GM23338 (cell line): ENCODE data around the gene CSN2. TPM values are rescaled to one million over a fixed set of nuclear protein-coding genes. Genes with fewer than 3 reads are reported as not detected.
"Not testable (repeated sequence)": the region's sequence is repeated elsewhere in the genome, so short reads cannot be mapped to it uniquely, and the experiment has no call there.

Experiments
- ATAC-seq: fragments of 200-7000 bp; cut with Tn5 transposase; 3 replicates; pipeline ENCODE4 v1.9.1; 2020
- DNase-seq: peaks from one replicate; pipeline ENCODE4 v3.0.0-alpha.2; 2015; ENCODE audit warnings: low spot score
- H2AFZ ChIP-seq: fragments of 200-600 bp; sonication (generic); 2 replicates; pipeline ENCODE4 v1.8.0; 2016; ENCODE audit warnings: antibody characterized with exemption, mild to moderate bottlenecking, moderate library complexity
- H3F3A ChIP-seq: fragments of 200-600 bp; sonication (generic); replicated peaks from 2 replicates; pipeline ENCODE4 v1.8.0; 2017; ENCODE audit warnings: antibody characterized with exemption, mixed run types, low read depth
- H3K27ac ChIP-seq: fragments of 200-600 bp; sonication (generic); 2 replicates; pipeline ENCODE4 v1.6.1; 2016; ENCODE audit warnings: low read depth
- H3K27me3 ChIP-seq: fragments of 200-600 bp; sonication (generic); 2 replicates; pipeline ENCODE4 v1.8.0; 2016; ENCODE audit warnings: mild to moderate bottlenecking, mixed run types, moderate library complexity; ENCODE audit not compliant: insufficient read depth
- H3K36me3 ChIP-seq: fragments of 200-600 bp; sonication (generic); 2 replicates; pipeline ENCODE4 v1.8.0; 2016; ENCODE audit warnings: mild to moderate bottlenecking; ENCODE audit not compliant: insufficient read depth
- H3K4me1 ChIP-seq: fragments of 200-600 bp; sonication (generic); 2 replicates; pipeline ENCODE4 v1.8.0; 2016; ENCODE audit warnings: mild to moderate bottlenecking, moderate library complexity; ENCODE audit not compliant: insufficient read depth
- H3K4me2 ChIP-seq: fragments of 200-600 bp; sonication (generic); 2 replicates; pipeline ENCODE4 v1.7.1; 2017; ENCODE audit warnings: mixed run types
- H3K4me3 ChIP-seq: fragments of 200-600 bp; sonication (generic); 2 replicates; pipeline ENCODE4 v1.6.1; 2016; ENCODE audit warnings: mixed run types
- H3K79me2 ChIP-seq: fragments of 200-600 bp; sonication (generic); replicated peaks from 2 replicates; pipeline ENCODE4 v1.8.0; 2017; ENCODE audit warnings: mild to moderate bottlenecking; ENCODE audit not compliant: insufficient read depth
- H3K9me2 ChIP-seq: fragments of 200-600 bp; sonication (generic); 2 replicates; pipeline ENCODE4 v1.8.0; 2017; ENCODE audit not compliant: insufficient read depth
- H4K20me1 ChIP-seq: fragments of 200-600 bp; sonication (generic); replicated peaks from 2 replicates; pipeline ENCODE4 v1.8.0; 2017; ENCODE audit warnings: mild to moderate bottlenecking; ENCODE audit not compliant: insufficient read depth
- H3K27ac Mint-ChIP-seq: 2 replicates; pipeline ENCODE4 v1.8.0; 2020; ENCODE audit warnings: inconsistent platforms, mild to moderate bottlenecking, moderate library complexity, mixed read lengths
- H3K27me3 Mint-ChIP-seq: 3 replicates; pipeline ENCODE4 v1.8.0; 2022; ENCODE audit warnings: low read depth, mild to moderate bottlenecking, moderate library complexity, mixed read lengths, inconsistent platforms; ENCODE audit not compliant: insufficient read depth, poor library complexity
- H3K36me3 Mint-ChIP-seq: 3 replicates; pipeline ENCODE4 v1.8.0; 2021; ENCODE audit warnings: low read depth, mild to moderate bottlenecking, inconsistent platforms, moderate library complexity, mixed read lengths
- H3K4me1 Mint-ChIP-seq: 3 replicates; pipeline ENCODE4 v1.8.0; 2020; ENCODE audit warnings: mild to moderate bottlenecking, inconsistent platforms, mixed read lengths
- H3K4me3 Mint-ChIP-seq: 3 replicates; pipeline ENCODE4 v1.8.0; 2021; ENCODE audit warnings: moderate library complexity, mild to moderate bottlenecking, inconsistent platforms, mixed read lengths
- H3K9me3 Mint-ChIP-seq: 3 replicates; pipeline ENCODE4 v1.8.0; 2020; ENCODE audit warnings: moderate library complexity, mild to moderate bottlenecking, inconsistent platforms, mixed read lengths
- ETS1 ChIP-seq: IDR thresholded peaks from 2 replicates; pipeline ENCODE4 v1.6.1; 2016; ENCODE audit warnings: antibody characterized with exemption
- STAT1 ChIP-seq: IDR thresholded peaks from one replicate; pipeline ENCODE4 v1.6.1; 2016; ENCODE audit warnings: antibody characterized with exemption; ENCODE audit not compliant: unreplicated experiment
- ZNF462 ChIP-seq: fragments of 250-450 bp; sonication (Bioruptor Pico); IDR thresholded peaks from 2 replicates; pipeline ENCODE4 v1.5.0; 2020; ENCODE audit warnings: mild to moderate bottlenecking, moderate library complexity
- polyA plus RNA-seq: library from polyadenylated mRNA; unstranded; fragments of >200 nt; fragmentation: Nextera tagmentation; extraction: Ambion mirVana; gene quantifications from 2 replicates; pipeline ENCODE4 v1.2.1, GENCODE V29; 2016
- total RNA-seq: library from RNA; depleted of rRNA; stranded (reverse); fragments of >200 nt; shearing (Covaris generic); gene quantifications from 2 replicates; pipeline ENCODE4 v1.2.3, GENCODE V29; 2014

CSN2 gene
- total and polyA plus RNA-seq, 2 experiments from 2014 or later, result not detected

DNA sequence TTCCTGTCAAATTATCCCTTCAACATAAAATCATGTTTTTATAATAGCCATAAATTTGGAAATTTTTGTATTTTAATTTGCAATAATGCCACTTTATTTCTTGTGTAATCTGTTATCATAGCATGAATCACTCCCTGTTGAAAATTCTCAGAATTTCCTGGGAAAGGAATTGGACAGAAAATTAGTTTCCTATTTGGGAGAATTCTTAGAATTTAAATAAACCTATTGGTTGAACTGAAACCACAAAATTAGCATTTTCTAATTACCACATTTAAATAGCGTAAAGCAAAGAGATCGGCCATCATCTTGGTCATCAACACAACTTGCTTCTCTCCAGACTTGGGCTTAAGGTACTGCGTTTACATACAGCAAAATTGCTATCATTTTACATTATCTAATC, 34.8 kb downstream of the CSN2 start, which contains the start of gene CSN1S1 (continued):
- TF ChIP-seq ZNF462 (CRISPR knock-in tag), result no peak
- TF ChIP-seq ETS1, result no peak
- TF ChIP-seq STAT1, result no peak

- H3K4me1 Mint-ChIP-seq, H2AFZ ChIP-seq, H3K27ac Mint-ChIP-seq, H3K4me3 Mint-ChIP-seq, H4K20me1 ChIP-seq, ATAC-seq, H3F3A ChIP-seq, H3K36me3 ChIP-seq, H3K79me2 ChIP-seq, H3K9me2 ChIP-seq, H3K9me3 Mint-ChIP-seq, DNase-seq, H3K36me3 Mint-ChIP-seq, H3K4me1 ChIP-seq, H3K4me3 ChIP-seq, H3K4me2 ChIP-seq, H3K27ac ChIP-seq: not testable (repeated sequence)
- peaks cover 34% of the 10 kb centered on the region for H3K27me3 ChIP-seq
- peaks cover 12% of the 10 kb centered on the region for H3K27me3 Mint-ChIP-seq
These were observed 41.6 kb downstream of the CSN2 start for GRCh38 chr4:69923782-69924410.
